GM20000 (cell line): Measurements from ENCODE around the gene IGSF21.

Experiments
- DNase-seq: peaks from one replicate; pipeline ENCODE4 v3.0.0; 2012; ENCODE audit warnings: low spot score
- CTCF ChIP-seq: IDR thresholded peaks from 2 replicates; pipeline ENCODE4 v1.5.1; 2012; ENCODE audit warnings: mild to moderate bottlenecking, control low read depth; ENCODE audit errors: extremely low read depth, missing control alignments

IGSF21 gene

GRCh38 chr1:18351735-18352134 is 244.1 kb downstream of the IGSF21 start:
- TF ChIP-seq CTCF = no peak
- DNase-seq = no peak

GRCh38 chr1:18352636-18353265 is 245.2 kb downstream of the IGSF21 start:
- no peak for DNase-seq
- TF ChIP-seq CTCF = no peak

- no peak for TF ChIP-seq CTCF
- DNase-seq = no peak
These were observed 245.9 kb downstream of the IGSF21 start for GRCh38 chr1:18353528-18353927.

GRCh38 chr1:18353992-18354391 is 246.4 kb downstream of the IGSF21 start:
- DNase-seq = no peak
- no peak for TF ChIP-seq CTCF

GRCh38 chr1:18354612-18355011 is 247.0 kb downstream of the IGSF21 start:
- DNase-seq = no peak
- no peak for TF ChIP-seq CTCF

GRCh38 chr1:18357622-18358230 is 250.1 kb downstream of the IGSF21 start:
- no peak for DNase-seq
- no peak for TF ChIP-seq CTCF

- no peak for DNase-seq
- TF ChIP-seq CTCF = no peak
These were observed 251.0 kb downstream of the IGSF21 start for GRCh38 chr1:18358600-18358999.
